SK-N-DZ (cell line): ENCODE data around the gene GPR137B. TPM values are rescaled to one million over a fixed set of nuclear protein-coding genes. Genes with fewer than 3 reads are reported as not detected.
"Not testable (repeated sequence)": the region's sequence is repeated elsewhere in the genome, so short reads cannot be mapped to it uniquely, and the experiment has no call there.

Experiments used
- DNase-seq: peaks from one replicate; pipeline ENCODE4 v3.0.0-alpha.2; 2015; ENCODE audit warnings: low spot score
- polyA plus RNA-seq, 2 experiments: library from polyadenylated mRNA; depleted of rRNA; stranded (reverse); fragments of >200 nt; gene quantifications; 2 replicates each; pipeline ENCODE4 v1.2.3, GENCODE V29; 2014

GPR137B gene, protein sequence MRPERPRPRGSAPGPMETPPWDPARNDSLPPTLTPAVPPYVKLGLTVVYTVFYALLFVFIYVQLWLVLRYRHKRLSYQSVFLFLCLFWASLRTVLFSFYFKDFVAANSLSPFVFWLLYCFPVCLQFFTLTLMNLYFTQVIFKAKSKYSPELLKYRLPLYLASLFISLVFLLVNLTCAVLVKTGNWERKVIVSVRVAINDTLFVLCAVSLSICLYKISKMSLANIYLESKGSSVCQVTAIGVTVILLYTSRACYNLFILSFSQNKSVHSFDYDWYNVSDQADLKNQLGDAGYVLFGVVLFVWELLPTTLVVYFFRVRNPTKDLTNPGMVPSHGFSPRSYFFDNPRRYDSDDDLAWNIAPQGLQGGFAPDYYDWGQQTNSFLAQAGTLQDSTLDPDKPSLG
- 1.2 and 2.2 TPM in 2 replicates for polyA plus RNA-seq (2014; cell fraction: cytosol; rRNA removed)
- 2.3 and 4.5 TPM in 2 replicates for polyA plus RNA-seq (2014; cell fraction: nucleus; rRNA removed)

GRCh38 chr1:236142253-236143103 lies at the start of gene GPR137B:
Gene GPR137B, plus strand, starts transcription at chr1:236142539. Its CDS starts 84 bp downstream, at chr1:236142623.
- peak; percentile 40 for DNase-seq

DNA sequence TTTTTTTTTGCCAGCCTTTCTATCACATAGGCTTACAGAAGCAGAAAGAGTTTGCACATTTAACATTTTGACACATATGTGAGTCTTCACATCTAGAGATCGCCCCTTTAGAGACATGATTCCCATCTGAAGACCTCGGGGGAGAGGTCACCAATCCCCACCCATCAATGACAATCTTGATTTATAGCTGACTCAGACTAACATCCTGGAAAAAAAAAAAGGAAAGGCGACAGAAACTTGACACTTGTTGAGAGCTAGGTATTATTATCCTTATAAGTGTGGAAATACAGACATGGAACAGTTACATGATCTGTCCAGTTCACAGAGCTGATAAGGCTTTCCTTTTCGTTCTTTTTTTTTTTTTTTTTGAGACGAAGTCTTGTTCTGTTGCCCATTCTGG lies 49.4 kb upstream of the GPR137B start:
- DNase-seq, result no peak

DNA sequence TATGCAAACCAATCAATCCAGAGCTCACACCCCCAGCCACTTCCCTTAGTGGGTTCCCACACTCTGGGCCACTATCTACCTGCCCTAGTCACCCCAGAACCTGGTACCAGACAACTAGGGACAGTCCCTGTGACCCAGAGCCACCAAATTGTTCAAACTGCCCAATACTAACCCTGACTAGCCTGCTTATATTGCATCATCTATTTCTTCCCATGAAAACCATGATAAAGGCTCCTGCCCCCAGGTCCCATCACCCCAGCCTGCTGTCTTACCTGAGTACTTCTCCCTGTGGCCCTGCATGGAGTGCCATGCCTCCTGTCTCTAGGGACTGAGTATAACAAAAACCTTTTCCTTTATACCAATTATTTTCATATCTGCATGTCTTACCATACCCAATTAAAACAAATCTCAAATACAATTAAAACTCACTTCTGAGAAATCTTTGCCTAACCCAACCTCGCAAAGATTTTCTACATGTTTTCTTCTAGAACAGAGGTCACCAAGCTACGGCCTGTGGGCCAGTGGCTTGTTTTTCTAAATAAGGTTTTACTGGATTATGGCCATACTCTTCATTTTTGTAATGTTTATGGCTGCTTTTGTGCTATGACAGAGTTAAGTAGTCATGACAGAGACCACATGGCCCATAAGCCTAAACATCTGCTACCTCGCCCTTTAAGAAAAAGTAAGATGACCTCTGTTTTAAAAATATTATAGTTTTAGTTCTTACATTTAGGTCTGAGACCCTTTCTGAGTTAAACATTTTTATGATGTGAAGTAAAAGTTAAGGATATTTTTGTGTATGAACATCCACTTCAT lies 46.4 kb upstream of the GPR137B start:
- DNase-seq, result no peak

DNA sequence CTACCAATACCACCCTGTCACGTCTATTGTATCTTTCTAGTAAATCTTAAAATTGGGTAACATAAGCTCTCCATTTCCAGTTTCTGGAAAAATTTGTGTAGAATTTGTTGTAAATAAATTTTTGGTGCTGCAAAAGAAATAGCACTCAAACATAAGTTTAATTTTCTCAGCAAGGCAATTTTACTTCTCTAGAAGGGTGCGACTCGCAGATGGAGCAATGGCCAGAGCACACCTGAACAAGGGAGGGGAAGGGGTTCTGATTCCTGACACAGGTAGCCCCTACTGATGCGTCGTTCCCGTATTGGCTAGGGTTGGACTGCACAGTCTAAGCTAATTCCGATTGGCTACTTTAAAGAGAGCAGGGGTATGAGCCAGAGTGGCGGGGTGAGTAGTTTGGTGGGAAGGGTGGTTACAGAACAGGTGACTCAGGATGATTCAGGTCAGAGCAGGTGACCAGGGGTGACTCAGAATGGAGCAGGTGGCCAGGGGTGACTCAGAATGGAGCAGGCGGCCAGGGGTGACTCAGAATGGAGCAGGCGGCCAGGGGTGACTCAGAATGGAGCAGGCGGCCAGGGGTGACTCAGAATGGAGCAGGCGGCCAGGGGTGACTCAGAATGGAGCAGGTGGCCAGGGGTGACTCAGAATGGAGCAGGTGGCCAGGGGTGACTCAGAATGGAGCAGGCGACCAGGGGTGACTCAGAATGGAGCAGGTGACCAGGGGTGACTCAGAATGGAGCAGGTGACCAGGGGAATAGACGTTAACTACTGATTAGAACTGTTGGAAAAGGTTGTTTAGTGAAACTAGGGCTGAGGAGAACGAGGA lies 45.5 kb upstream of the GPR137B start:
- not testable (repeated sequence) for DNase-seq

- no peak for DNase-seq
These were observed 44.1 kb upstream of the GPR137B start for GRCh38 chr1:236098267-236098666.

GRCh38 chr1:236099355-236099974 lies 42.9 kb upstream of the GPR137B start:
- no peak for DNase-seq

DNA sequence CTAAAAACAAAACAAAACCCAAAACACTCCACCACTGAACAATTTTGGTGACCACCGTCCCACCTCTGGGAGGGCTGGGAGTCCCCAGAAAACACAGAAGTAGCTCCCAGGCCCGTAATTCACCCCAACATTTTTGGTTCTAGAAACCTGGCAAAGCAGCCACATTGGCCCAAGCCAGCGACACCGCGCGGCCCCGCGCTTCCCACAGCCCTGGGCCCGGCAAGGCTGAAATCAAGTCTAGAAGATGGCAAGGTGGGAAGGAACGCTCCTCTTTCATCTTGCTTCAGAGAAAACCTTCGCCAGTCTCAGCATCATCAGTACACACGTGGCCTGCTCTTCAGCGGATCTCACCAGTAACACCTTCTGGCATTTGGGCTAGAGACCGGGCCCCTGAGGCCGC lies 41.5 kb upstream of the GPR137B start:
- DNase-seq, result no peak

GRCh38 chr1:236101233-236102200 lies 40.8 kb upstream of the GPR137B start:
- no peak for DNase-seq

DNA sequence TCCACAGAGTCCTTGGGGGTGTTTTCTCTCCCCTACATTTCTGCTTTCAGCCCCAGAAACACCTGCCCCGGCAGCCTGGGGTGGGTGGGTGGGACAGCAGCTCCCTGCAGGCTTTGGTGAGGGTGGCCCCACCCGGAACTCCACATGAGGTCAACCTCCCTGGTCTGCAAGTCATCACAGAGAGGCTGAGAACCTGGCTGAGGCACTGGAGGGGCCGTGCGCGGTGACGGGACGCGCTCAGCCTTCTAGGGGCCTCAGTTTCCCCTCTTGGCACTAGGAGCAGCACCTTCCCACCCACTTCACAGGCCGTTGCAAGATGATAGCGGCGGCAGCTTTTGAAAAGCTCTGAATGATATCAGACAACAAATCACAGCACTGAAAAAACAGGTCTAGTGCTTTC lies 39.7 kb upstream of the GPR137B start:
- DNase-seq, result no peak

GRCh38 chr1:236103059-236103458 lies 39.3 kb upstream of the GPR137B start:
- no peak for DNase-seq

DNA sequence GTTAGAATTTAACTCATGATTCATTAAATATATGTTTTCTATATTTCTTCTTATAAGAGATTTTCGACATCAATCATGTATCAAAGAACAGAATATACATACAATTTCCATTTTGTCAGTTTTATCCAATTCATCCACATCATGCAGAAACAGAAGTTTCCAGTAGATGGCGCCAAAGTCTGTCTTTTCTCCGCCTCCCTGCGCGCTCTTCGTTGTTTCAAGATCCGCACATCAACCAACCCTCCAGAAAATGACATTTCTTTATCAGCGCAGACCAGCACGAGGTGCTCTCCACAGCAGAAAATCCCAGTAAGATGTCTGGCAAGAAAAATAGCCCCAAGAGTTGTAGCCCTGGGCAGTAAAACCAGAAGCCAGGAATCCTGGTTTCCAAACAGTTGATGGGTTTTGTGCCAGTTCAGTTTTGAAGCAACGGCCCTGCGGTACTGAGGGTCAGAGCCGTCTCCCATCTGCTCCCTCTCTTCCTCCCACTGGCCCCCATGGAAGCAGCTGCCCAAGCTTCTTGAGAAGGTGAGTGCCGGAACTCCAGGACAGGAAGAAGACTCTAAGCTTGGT lies 38.6 kb upstream of the GPR137B start:
- peak; percentile 55 for DNase-seq

GRCh38 chr1:236107121-236107907 lies 35.0 kb upstream of the GPR137B start:
- no peak for DNase-seq

DNA sequence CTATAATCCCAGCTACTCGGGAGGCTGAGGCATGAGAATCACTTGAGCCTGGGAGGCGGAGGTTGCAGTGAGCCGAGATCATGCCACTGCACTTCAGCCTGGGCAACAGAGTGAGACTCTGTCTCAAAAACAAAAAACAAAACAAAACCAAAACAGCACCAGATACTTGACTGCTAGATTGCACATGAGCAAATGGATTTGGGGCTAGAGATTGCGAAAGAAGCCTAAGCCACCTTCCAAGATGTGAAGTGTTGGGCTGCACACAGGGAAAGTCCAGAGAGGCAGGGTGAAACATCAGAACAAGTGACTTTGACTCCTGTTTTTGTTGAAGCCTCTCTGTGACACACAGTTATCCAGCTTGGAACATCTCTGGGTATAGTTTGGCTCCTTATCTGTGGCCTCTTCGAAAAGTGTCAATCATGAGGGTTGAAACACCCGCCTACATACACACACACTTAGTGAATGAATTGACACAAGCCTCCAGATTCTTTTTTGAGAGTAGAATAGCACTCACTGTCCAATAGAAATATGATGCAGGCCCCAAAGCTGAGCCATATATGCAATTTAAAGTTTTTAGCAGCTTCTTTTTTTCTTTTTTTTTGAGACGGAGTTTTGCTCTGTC lies 34.2 kb upstream of the GPR137B start:
- DNase-seq, result no peak

DNA sequence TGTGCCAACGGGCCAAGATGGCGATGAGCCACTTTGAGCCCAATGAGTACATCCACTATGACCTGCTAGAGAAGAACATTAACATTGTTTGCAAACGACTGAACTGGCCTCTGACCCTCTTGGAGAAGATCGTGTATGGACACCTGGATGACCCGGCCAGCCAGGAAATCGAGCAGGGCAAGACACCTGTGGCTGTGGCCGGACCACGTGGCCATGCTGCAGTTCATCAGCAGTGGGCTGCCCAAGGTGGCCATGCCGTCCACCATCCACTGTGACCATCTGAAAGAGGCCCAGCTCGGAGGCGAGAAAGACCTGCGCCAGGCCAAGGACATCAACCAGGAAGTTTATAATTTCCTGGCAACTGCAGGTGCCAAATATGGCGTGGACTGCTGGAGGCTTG lies 32.2 kb upstream of the GPR137B start:
- DNase-seq, result no peak

- no peak for DNase-seq
These were observed 30.6 kb upstream of the GPR137B start for GRCh38 chr1:236111527-236112331.

GRCh38 chr1:236112332-236112627 lies 30.1 kb upstream of the GPR137B start:
- no peak for DNase-seq
